Coronary artery (tissue), 2 donors: Measurements from ENCODE around the gene TRDMT1.

Experiments
- DNase-seq: peaks from one replicate; pipeline ENCODE4 v3.0.0-alpha.2; 2017; ENCODE audit warnings: low spot score
- H3K27ac ChIP-seq, 2 donors: fragments of 200-600 bp; sonication (generic); one replicate each; pipeline ENCODE4 v1.5.1; 2016 to 2019
- H3K4me3 ChIP-seq: fragments of 200-600 bp; sonication (generic); 2 replicates; pipeline ENCODE4 v1.5.1; 2016; ENCODE audit warnings: mild to moderate bottlenecking, moderate library complexity
- TF ChIP-seq, protein P1 (sequence below): fragments of 200-600 bp; sonication (generic); IDR thresholded peaks from one replicate; pipeline ENCODE4 v1.5.1; 2019; ENCODE audit warnings: antibody characterized with exemption

Gene TRDMT1

DNA sequence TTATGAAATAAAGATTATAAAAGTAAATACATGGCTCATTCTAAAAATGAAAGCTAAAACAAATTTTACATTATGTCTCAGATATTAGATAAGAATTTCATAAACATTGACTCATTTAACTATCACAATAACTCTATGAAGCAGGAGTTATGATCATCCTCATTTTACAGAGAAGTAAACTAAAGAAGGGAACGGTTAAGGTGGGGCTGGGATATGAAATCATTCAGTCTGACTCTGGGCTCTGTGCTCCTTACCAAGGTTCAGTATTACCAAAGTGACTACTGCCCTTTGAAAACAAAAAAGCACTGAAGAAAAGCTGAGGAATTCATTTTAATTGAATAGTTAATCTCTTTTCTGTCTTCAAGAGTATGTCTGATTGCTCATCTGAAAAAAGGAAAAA is 49.8 kb downstream of the TRDMT1 start:
- TF ChIP-seq, protein P1, sequence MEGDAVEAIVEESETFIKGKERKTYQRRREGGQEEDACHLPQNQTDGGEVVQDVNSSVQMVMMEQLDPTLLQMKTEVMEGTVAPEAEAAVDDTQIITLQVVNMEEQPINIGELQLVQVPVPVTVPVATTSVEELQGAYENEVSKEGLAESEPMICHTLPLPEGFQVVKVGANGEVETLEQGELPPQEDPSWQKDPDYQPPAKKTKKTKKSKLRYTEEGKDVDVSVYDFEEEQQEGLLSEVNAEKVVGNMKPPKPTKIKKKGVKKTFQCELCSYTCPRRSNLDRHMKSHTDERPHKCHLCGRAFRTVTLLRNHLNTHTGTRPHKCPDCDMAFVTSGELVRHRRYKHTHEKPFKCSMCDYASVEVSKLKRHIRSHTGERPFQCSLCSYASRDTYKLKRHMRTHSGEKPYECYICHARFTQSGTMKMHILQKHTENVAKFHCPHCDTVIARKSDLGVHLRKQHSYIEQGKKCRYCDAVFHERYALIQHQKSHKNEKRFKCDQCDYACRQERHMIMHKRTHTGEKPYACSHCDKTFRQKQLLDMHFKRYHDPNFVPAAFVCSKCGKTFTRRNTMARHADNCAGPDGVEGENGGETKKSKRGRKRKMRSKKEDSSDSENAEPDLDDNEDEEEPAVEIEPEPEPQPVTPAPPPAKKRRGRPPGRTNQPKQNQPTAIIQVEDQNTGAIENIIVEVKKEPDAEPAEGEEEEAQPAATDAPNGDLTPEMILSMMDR = no peak
- DNase-seq = no peak
- H3K27ac ChIP-seq = peak overlapping the region; percentile 59 to 63

GRCh38 chr10:17147884-17148489 is 53.5 kb downstream of the TRDMT1 start:
- TF ChIP-seq, protein P1 = no peak
- no peak overlapping the region for H3K27ac ChIP-seq
- H3K4me3 ChIP-seq = no peak overlapping the region
- DNase-seq = no peak

More for the DNA sequence above, 49.8 kb downstream of the TRDMT1 start:
- no peak overlapping the region for H3K4me3 ChIP-seq

DNA sequence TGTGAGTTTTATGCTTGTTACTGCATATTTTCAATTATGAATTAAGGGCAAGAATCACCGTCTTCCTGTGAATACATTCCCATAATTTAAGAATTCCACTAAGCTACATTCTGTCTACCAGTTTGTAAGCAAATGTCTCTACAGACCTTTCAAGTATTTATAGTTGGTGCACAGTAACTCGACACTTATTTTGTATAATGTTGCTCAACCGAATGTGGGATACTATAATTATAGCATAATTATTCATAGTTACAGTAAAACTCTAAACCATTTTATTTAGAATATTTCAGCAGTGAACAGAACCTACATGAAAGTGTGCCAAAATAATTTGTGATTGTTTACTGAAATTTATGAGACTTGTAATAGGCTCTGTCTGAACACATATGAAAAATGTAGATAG is 54.6 kb downstream of the TRDMT1 start:
- Histone ChIP-seq H3K27ac (no peak overlapping the region), H3K4me3 (no peak overlapping the region)
- DNase-seq = no peak
- TF ChIP-seq, protein P1 = no peak

DNA sequence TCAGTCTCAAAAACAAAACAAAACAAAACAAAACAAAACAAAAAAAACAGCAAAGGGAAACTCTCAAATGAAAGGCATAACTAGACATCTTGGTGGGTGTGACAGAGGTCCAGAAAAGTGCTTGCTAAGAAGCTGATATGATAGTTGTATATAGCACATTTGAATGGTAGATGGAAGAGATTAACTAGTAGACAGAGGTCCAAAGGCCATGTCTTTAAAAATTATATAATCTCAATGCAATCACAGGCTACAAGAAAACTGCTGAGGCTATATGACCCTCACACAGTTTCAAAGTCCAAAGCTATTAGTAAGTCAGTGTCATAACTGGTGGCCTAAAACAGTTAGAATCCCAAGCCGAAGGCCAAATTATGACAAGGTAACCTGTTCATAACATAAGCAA is 56.2 kb downstream of the TRDMT1 start:
- Histone ChIP-seq H3K27ac (no peak overlapping the region), H3K4me3 (no peak overlapping the region)
- TF ChIP-seq, protein P1 = no peak

DNA sequence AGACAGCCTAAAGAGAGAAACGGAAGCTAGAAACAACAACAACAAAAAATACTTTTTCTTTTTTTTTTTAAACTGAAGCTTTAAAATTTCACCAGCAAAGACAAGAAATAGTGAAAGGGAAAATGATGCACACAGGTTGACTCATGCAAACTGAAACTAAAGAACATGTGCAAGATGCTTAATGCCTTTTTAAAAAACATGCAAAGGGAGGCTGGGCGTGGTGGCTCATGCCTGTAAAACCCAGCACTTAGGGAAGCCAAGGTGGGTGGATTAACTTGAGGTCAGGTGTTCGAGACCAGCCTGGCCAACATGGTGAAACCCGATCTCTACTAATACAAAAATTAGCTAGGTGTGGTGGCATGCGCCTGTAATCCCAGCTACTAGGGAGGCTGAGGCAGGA is 56.7 kb downstream of the TRDMT1 start:
- no peak for DNase-seq
- H3K27ac ChIP-seq = no peak overlapping the region
- TF ChIP-seq, protein P1 = no peak
- no peak overlapping the region for H3K4me3 ChIP-seq

More for the DNA sequence above, 56.2 kb downstream of the TRDMT1 start:
- DNase-seq = no peak

GRCh38 chr10:17144032-17144431 is 57.4 kb downstream of the TRDMT1 start:
- no peak for DNase-seq
- Histone ChIP-seq H3K4me3 (no peak overlapping the region), H3K27ac (no peak overlapping the region)
- TF ChIP-seq, protein P1 = no peak

DNA sequence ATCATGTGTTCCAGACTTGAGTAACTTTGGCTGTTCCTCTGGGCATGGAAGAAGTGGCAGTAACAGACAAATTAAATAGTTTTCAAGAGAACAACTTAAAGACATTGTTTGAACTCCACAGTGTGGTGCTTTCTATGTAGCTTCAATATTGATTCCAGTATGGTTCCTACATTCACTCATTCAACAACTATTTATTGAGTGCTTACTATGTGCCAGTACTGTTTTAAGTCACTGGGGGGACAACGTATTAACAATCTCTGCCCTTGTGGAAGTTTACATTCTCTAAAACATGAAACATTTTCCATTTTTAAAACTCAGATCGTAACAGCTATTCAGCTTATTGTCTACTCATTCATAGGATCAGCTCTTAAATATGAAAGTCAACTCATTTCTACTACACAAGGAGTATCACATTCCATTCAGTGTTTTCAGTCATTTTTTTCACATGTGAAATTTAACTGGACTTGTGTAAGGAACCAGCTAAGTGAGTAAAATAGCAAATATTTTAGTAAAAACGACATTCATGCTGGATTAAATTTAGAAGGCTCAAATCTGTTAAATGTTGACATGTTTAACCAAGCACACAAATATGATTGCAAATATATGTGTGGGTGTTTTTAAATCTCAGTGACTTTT is 58.3 kb downstream of the TRDMT1 start:
- no peak for DNase-seq
- Histone ChIP-seq H3K27ac (no peak overlapping the region), H3K4me3 (no peak overlapping the region)
- TF ChIP-seq, protein P1 = no peak
